HepG2 (cell line): Measurements from ENCODE around the gene DSE. TPM values are rescaled to one million over a fixed set of nuclear protein-coding genes. Genes with fewer than 3 reads are reported as not detected.
"Not testable (repeated sequence)": the region's sequence is repeated elsewhere in the genome, so short reads cannot be mapped to it uniquely, and the experiment has no call there.

Experiments
- ATAC-seq: fragments of 200-7000 bp; cut with Tn5 transposase; 3 replicates; pipeline ENCODE4 v1.9.1; 2020; ENCODE audit warnings: mild to moderate bottlenecking, moderate library complexity
- BruUV-seq: library from RNA; stranded (reverse); fragments of 400-500 nt; replicated peaks from 2 replicates; lab custom pipeline; 2021; lab: Mats Ljungman, UMichigan
- CTCF ChIA-PET: fragments of 300-600 bp; formaldehyde crosslinking; extraction: SDS; loops from one replicate; lab custom pipeline; 2021; ENCODE audit warnings: low total read pairs, inconsistent platforms, low intra/inter-chr PET ratio; lab: Yijun Ruan, JAX
- POLR2A ChIA-PET: fragments of 350-600 bp; sonication (Branson Sonifier 250); formaldehyde crosslinking; loops from one replicate; lab custom pipeline; 2020; ENCODE audit warnings: antibody characterized with exemption, inconsistent platforms; lab: Yijun Ruan, JAX
- DNase-seq: peaks from one replicate; pipeline ENCODE4 v3.0.0-alpha.2; 2015; ENCODE audit warnings: low spot score
- FAIRE-seq: peaks from 3 replicates; lab custom pipeline; 2011; peaks lifted over from hg19 to GRCh38; lab: Jason Lieb, UNC
- H2AFZ ChIP-seq: one replicate; pipeline ENCODE4 v1.6.1; 2011; ENCODE audit warnings: low read length, inconsistent platforms
- H3K27ac ChIP-seq: fragments of 300-600 bp; 3 replicates; pipeline ENCODE4 v1.8.0; 2011; ENCODE audit warnings: mixed run types, mild to moderate bottlenecking, mixed read lengths, low read length, inconsistent platforms; ENCODE audit not compliant: insufficient read depth; ENCODE audit errors: extremely low read length
- H3K27me3 ChIP-seq, 2 experiments: fragments of 200-600 bp in 1 of 2; 2 replicates in 1 of 2; 3 replicates in 1 of 2; pipeline versions ENCODE4 v1.6.0 to v1.8.0; 2011; ENCODE audit warnings: low read length in 2 of 2, mild to moderate bottlenecking in 2 of 2, moderate library complexity in 2 of 2, inconsistent platforms in 1 of 2; ENCODE audit not compliant: insufficient read depth in 2 of 2, control insufficient read depth in 1 of 2
- H3K36me3 ChIP-seq, 2 experiments: fragments of 200-600 bp in 1 of 2; replicated peaks in 1 of 2; 2 replicates in 1 of 2; 3 replicates in 1 of 2; pipeline versions ENCODE4 v1.5.1 to v1.8.0; 2011; ENCODE audit warnings: low read length in 2 of 2, inconsistent platforms in 1 of 2; ENCODE audit not compliant: insufficient read depth in 2 of 2, control insufficient read depth in 1 of 2
- H3K4me1 ChIP-seq: 2 replicates; pipeline ENCODE4 v1.5.1; 2012; ENCODE audit warnings: low read length, inconsistent platforms; ENCODE audit not compliant: insufficient read depth
- H3K4me2 ChIP-seq: 2 replicates; pipeline ENCODE4 v1.6.0; 2011; ENCODE audit warnings: low read depth, low read length, inconsistent platforms
- H3K4me3 ChIP-seq, 3 experiments: fragments of 200-600 bp in 1 of 3; sonication (generic), shearing (Covaris generic) in 1 of 3; replicated peaks in 1 of 3; 2 replicates each; pipeline ENCODE4 v1.5.1; 2011 to 2016; ENCODE audit warnings: low read length in 3 of 3, inconsistent platforms in 2 of 3, low read depth in 2 of 3, mild to moderate bottlenecking in 2 of 3, control low read depth in 1 of 3, mixed read lengths in 1 of 3; ENCODE audit not compliant: insufficient read depth in 1 of 3
- H3K79me2 ChIP-seq: one replicate; pipeline ENCODE4 v1.6.1; 2011; ENCODE audit warnings: low read length, inconsistent platforms; ENCODE audit not compliant: insufficient read depth
- H3K9ac ChIP-seq: 2 replicates; pipeline ENCODE4 v1.6.0; 2011; ENCODE audit warnings: mild to moderate bottlenecking, low read depth, low read length, inconsistent platforms; ENCODE audit not compliant: insufficient read depth
- H3K9me3 ChIP-seq: 2 replicates; pipeline ENCODE4 v1.5.1; 2012; ENCODE audit warnings: mild to moderate bottlenecking, low read length
- H4K20me1 ChIP-seq: 2 replicates; pipeline ENCODE4 v1.6.0; 2011; ENCODE audit warnings: inconsistent platforms, mild to moderate bottlenecking, low read length, moderate library complexity; ENCODE audit not compliant: insufficient read depth
- PRPF4 ChIP-seq: fragments of 200-400 bp; formaldehyde crosslinking; IDR thresholded peaks from 2 replicates; pipeline ENCODE4 v1.6.1; 2016; ENCODE audit warnings: low read length, low read depth; ENCODE audit not compliant: poor library complexity, severe bottlenecking
- ZNF207 ChIP-seq: fragments of 450-650 bp; IDR thresholded peaks from 2 replicates; pipeline ENCODE4 v1.6.1; 2016; ENCODE audit warnings: antibody characterized with exemption, borderline replicate concordance
- WGBS: methylation state at CpG from one replicate; pipeline ENCODE4 v1.1.6; 2017; ENCODE audit warnings: low lambda C conversion rate; 5-methylcytosine and 5-hydroxymethylcytosine counted together
- in situ Hi-C: cut with HindIII; loops from 2 replicates; pipeline ENCODE4 v1.10.0; 2017; ENCODE audit warnings: low pct_unique_long_range_greater_than_20kb; ENCODE audit not compliant: extremely low pct_ligation_motif_present
- intact Hi-C: fragments of 100-400 bp; cut with micrococcal nuclease; formaldehyde crosslinking; loops from one replicate; pipeline ENCODE4 v1.10.0; 2022; ENCODE audit not compliant: unreplicated experiment
- polyA plus RNA-seq, 8 experiments: library from polyadenylated mRNA; depleted of rRNA in 3 of 8; stranded (reverse) in 7 of 8; unstranded in 1 of 8; fragments of >200 nt; fragmentation: Illumina TruSeq in 4 of 8; extraction: Trizol in 4 of 8; gene quantifications; 2 replicates each; pipeline versions ENCODE4 v1.2.1 to v1.2.3, GENCODE V29; 2011 to 2016; ENCODE audit warnings: low read depth in 4 of 8, missing spikeins in 1 of 8, mixed read lengths in 1 of 8; ENCODE audit not compliant: insufficient read depth in 1 of 8
- total RNA-seq, 5 experiments: library from RNA; depleted of rRNA; stranded (reverse); fragments of >200 nt; fragmentation: Illumina TruSeq; extraction: Trizol; gene quantifications; 2 replicates each; pipeline ENCODE4 v1.2.3, GENCODE V29; 2016; ENCODE audit warnings: low read depth in 1 of 5

DSE gene
- total and polyA plus RNA-seq, 2 of the 13 experiments (the other 11 are each of a cell fraction or from before 2014, with no cell fraction given) = 2.6 to 4.6 TPM

GRCh38 chr6:116321933-116322332 lies 48.8 kb upstream of the DSE start:
- BruUV-seq, H3K4me2 ChIP-seq, FAIRE-seq, H3K27me3 ChIP-seq, H3K79me2 ChIP-seq, H3K9me3 ChIP-seq, H3K4me3 ChIP-seq, ATAC-seq, H3K9ac ChIP-seq, CTCF ChIA-PET, H4K20me1 ChIP-seq, H3K36me3 ChIP-seq, H2AFZ ChIP-seq, H3K27ac ChIP-seq, H3K4me1 ChIP-seq, DNase-seq, intact Hi-C loops, in situ Hi-C loops, POLR2A ChIA-PET: not testable (repeated sequence)
- WGBS = 55% methylated on average over 13 of the region's 13 CpGs

GRCh38 chr6:116323863-116324262 lies 46.9 kb upstream of the DSE start:
- TF ChIP-seq ZNF207 (no peak), PRPF4 (no peak)
- TF ChIP-seq, all 625 proteins: peak for 0
- in situ Hi-C loops (no loop called here), intact Hi-C loops (no loop called here)
- H4K20me1 ChIP-seq = no peaks in the 10 kb centered on the region
- H3K27ac ChIP-seq = no peak overlapping the region
- H3K36me3 ChIP-seq = no peaks in the 10 kb centered on the region
- no peak for ATAC-seq
- POLR2A ChIA-PET = no interaction called here
- H3K27me3 ChIP-seq = no peaks in the 10 kb centered on the region
- whole genome bisulfite sequencing = 40% methylated on average over 1 of the region's 1 CpG
- no peak overlapping the region for H3K4me2 ChIP-seq
- no TSS peak for BruUV-seq
- H3K4me3 ChIP-seq = no peak overlapping the region
- no peak for DNase-seq
- H3K79me2 ChIP-seq = no peaks in the 10 kb centered on the region
- no peak overlapping the region for H2AFZ ChIP-seq
- FAIRE-seq = no peak
- CTCF ChIA-PET = no interaction called here
- no peaks in the 10 kb centered on the region for H3K9me3 ChIP-seq
- H3K4me1 ChIP-seq = peaks cover 20% of the 10 kb centered on the region
- H3K9ac ChIP-seq = no peak overlapping the region

- H2AFZ ChIP-seq, H3K79me2 ChIP-seq, POLR2A ChIA-PET, H3K36me3 ChIP-seq, H3K4me3 ChIP-seq, H3K4me2 ChIP-seq, ATAC-seq, H3K27ac ChIP-seq, H4K20me1 ChIP-seq, H3K27me3 ChIP-seq, FAIRE-seq, BruUV-seq, CTCF ChIA-PET, DNase-seq, intact Hi-C loops, in situ Hi-C loops, H3K9ac ChIP-seq, H3K9me3 ChIP-seq: not testable (repeated sequence)
- WGBS = 82% methylated on average over 11 of the region's 11 CpGs
- peaks cover 20% of the 10 kb centered on the region for H3K4me1 ChIP-seq
These were observed 45.1 kb upstream of the DSE start for GRCh38 chr6:116325634-116326132.
